CD4-positive, alpha-beta T cell treated with Interleukin-12 subunit alpha and Interleukin-12 subunit beta, for 1 hour (primary cell): ENCODE measurements around the gene UTP14A.
"Not testable (repeated sequence)": the region's sequence is repeated elsewhere in the genome, so short reads cannot be mapped to it uniquely, and the experiment has no call there.

Source experiments
- DNase-seq: peaks from one replicate; pipeline ENCODE4 v3.0.0-alpha.2; 2020

Gene UTP14A, protein sequence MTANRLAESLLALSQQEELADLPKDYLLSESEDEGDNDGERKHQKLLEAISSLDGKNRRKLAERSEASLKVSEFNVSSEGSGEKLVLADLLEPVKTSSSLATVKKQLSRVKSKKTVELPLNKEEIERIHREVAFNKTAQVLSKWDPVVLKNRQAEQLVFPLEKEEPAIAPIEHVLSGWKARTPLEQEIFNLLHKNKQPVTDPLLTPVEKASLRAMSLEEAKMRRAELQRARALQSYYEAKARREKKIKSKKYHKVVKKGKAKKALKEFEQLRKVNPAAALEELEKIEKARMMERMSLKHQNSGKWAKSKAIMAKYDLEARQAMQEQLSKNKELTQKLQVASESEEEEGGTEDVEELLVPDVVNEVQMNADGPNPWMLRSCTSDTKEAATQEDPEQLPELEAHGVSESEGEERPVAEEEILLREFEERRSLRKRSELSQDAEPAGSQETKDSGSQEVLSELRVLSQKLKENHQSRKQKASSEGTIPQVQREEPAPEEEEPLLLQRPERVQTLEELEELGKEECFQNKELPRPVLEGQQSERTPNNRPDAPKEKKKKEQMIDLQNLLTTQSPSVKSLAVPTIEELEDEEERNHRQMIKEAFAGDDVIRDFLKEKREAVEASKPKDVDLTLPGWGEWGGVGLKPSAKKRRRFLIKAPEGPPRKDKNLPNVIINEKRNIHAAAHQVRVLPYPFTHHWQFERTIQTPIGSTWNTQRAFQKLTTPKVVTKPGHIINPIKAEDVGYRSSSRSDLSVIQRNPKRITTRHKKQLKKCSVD

GRCh38 chrX:129905787-129906580 lies at the start of gene UTP14A:
TSS of gene UTP14A (plus strand) at chrX:129906164. CDS start at chrX:129906211, 47 bp downstream.
- DNase-seq: peak; percentile 87

GRCh38 chrX:129859134-129859533 lies 46.8 kb upstream of the UTP14A start:
- DNase-seq: not testable (repeated sequence)

DNA sequence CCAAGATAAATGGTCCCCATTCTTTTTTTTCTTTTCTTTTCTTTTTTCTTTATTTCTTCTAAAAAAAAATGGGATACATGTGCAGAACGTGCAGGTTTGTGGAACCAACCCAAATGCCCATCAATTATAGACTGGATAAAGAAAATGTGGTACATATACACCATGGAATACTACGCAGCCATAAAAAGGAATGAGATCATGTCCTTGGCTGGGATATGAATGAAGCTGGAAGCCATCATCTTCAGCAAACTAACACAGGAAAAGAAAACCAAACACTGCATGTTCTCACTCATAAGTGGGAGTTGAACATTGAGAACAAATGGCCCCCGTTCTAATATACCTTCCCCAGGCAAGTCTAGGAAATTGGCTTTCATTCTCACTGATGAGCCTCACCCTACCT lies 39.6 kb upstream of the UTP14A start:
- not testable (repeated sequence) for DNase-seq

DNA sequence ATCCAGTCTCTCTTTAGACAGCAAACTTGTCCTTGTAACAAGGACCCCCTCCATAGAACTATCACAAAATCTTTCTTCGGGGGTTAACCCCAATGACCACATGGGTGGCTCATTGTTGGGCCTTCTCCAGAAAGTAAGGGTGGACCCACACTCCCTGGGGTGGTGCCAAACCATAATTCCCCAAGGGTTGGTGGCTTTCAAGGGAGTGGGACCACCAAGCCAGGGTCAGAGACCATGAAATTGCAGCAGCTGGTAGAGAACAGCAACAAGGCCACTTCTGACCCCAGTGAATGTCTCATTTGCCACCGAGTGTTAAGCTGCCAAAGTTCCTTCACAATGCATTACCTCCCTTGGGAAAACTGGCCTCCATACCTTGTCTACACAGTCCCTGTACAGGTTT lies 33.4 kb upstream of the UTP14A start:
- DNase-seq: no peak

- no peak for DNase-seq
Observed at GRCh38 chrX:129875669-129876068, 30.3 kb upstream of the UTP14A start.

GRCh38 chrX:129876771-129877305 lies 29.1 kb upstream of the UTP14A start:
- no peak for DNase-seq

GRCh38 chrX:129877401-129877800 lies 28.6 kb upstream of the UTP14A start:
- no peak for DNase-seq

- DNase-seq: no peak
Observed at GRCh38 chrX:129900054-129900453, 5.9 kb upstream of the UTP14A start.

GRCh38 chrX:129908636-129909035 lies 2.7 kb downstream of the UTP14A start:
- DNase-seq: no peak

DNA sequence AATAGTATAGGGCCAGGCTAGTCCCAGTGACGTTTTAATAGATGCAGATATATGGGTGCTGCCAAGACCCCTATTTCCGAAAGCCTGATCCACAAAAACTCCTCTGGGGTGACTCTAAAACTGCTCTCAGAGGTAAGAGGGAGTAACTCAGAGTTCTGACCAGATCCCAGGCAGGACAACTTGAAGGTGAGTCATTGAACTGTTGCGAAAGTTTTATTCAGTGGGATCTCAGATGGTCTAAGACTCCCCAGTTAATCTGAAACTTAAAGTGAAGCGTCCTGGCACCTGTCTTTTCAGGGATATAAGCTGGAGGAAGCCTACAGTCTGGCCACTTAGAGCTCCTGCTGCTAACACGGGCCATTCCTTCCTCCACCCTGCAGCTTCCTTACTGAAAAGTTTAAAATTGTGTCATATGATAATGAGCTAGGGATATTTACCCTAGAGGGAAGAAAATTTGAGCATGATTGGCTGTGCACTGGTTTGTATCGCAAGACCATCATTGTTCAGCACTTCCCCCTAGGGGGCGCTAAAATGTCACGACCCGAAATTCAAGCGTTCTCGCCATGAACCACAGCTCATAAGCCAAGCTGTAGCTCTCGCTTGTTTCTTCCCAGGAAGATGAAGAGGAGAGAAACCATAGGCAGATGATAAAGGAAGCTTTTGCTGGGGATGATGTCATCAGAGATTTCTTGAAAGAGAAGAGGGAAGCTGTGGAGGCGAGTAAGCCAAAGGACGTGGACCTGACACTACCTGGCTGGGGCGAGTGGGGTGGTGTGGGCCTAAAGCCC lies 19.5 kb downstream of the UTP14A start:
- peak; percentile 81 for DNase-seq

- no peak for DNase-seq
Observed at GRCh38 chrX:129930941-129931410, 25.0 kb downstream of the UTP14A start.

DNA sequence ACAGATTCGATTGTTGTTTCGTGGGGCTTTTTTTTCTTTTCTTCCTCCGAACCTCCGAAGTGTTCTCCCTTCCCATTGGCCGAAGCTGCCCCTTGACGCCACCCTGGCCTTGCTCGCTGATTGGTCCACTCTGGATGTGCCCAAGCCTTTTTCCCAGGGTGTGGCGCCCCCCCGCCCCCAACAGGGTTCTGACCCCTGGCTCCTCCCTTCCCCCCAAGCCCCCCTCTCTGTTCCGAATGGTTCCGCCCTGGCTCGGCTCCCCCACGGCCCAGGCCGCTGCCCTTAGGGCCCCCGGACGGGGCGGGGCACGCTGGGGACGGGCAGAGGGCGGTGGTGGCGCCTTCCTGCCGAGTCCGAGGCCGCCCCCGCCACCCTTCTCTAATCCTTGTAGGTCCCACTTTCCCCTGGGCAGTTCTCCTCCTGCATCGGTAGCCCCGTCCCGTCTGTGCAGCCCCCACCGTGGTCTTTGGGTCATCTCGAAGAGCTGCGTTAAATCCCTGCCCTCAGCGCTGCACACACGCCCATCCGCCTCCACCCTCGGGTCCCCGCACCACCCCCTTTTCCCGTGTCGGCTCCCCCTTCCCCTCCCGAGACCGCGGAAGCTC lies 25.5 kb downstream of the UTP14A start:
- DNase-seq: peak; percentile 83

GRCh38 chrX:129932016-129932820 lies 26.3 kb downstream of the UTP14A start:
- peak; percentile 88 for DNase-seq

DNA sequence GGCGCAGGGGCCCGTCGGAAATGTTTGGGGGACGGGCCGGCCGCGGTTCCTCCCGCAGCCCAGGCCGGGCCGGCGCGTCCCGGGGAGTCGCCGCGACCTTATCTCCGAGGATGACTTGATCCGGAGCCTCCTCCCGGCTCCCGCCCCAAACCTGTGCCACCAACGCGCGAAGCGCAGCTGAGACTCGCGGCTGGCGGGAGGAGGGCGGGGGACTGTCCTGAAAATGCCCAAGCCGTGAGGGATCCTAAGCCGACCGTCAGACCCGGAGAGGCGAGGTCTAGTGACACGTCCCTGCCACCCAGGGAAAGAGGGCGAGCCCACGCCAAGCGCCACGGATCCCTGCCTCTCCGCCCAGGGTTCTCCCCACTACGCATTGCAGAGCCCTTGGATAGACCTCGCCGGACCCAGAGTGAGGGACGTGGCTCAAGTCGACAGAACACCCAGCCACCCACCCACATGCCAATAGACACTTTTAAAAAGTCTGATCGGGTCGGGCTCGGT lies 26.9 kb downstream of the UTP14A start:
- no peak for DNase-seq

GRCh38 chrX:129933700-129934099 lies 27.7 kb downstream of the UTP14A start:
- no peak for DNase-seq

DNA sequence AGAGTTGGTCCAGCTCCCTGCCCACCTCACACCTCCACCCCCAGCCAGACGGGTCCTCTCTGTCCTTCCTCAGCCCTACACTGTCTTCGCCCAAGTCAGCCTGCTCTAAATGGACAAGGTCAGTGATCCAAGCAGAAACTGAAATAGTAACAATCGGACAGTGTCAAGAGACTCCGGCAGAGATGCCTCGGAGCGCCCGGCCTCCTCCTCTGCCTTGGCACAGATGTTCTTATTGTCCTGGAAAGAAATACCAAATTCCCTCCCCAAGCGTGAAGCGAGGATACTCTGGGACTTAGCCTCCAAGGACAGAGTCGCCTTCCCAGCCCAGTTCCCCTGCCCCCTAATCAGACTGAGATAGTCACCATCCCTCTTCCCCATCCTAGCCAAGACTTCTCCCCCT lies 28.5 kb downstream of the UTP14A start:
- DNase-seq: no peak

GRCh38 chrX:129934952-129935351 lies 29.0 kb downstream of the UTP14A start:
- no peak for DNase-seq

GRCh38 chrX:129938081-129938480 lies 32.1 kb downstream of the UTP14A start:
- no peak for DNase-seq

GRCh38 chrX:129939986-129940385 lies 34.0 kb downstream of the UTP14A start:
- DNase-seq: no peak

GRCh38 chrX:129940721-129941120 lies 34.8 kb downstream of the UTP14A start:
- no peak for DNase-seq
